IPS-NIHi7 (cell line): ENCODE data around the gene ZNF808.
"Not testable (repeated sequence)": the region's sequence is repeated elsewhere in the genome, so short reads cannot be mapped to it uniquely, and the experiment has no call there.

Experiments
- DNase-seq: peaks from one replicate; pipeline ENCODE4 v3.0.0; 2012; ENCODE audit warnings: mixed read lengths; ENCODE audit errors: extremely low spot score

The ZNF808 gene

DNA sequence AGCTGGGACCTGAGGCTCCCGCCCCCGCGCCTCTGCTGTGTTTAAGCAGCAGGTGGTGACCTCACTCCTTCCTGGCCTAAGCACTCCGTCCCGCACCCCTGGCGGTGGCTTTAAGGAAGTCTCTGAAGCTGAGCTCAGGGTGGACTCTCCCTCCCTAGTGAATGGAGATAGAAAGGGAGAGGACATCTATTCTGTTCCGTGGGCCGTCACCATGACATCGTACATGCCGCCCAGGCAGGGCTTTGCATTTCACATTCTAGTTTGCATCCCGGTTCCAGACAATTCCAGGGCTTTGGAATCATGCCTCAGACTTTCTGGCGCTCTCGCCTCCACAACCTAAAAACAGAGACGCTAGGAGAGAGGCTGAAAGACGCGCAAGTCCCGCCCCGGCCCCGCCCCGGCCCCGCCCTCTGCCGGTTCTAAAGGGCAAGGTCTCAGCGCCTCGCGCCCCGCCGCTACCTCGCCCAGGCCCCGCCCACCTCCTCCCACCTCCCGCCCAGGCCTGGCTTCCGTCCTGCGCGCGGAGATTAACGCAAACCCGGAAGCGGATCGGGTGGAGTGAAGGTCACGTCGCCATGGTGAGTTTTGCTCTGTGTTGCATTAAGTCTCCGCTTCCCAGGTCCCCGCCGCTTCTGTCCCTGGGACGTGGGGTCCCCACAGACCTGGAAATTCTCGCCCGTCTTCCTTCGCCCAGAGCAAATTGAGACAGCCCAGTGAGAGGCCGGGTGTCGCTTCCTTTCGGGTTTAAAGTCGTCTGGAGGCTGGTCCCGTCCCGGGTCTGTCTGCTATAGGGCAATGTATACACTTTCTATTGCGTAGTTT lies at the start of gene ZNF808:
TSS of gene ZNF808 (plus strand) at position 535 of the 822 bp plus-strand sequence. CDS start 15,617 bp downstream, outside the sequence.
- DNase-seq, result peak; percentile 85

DNA sequence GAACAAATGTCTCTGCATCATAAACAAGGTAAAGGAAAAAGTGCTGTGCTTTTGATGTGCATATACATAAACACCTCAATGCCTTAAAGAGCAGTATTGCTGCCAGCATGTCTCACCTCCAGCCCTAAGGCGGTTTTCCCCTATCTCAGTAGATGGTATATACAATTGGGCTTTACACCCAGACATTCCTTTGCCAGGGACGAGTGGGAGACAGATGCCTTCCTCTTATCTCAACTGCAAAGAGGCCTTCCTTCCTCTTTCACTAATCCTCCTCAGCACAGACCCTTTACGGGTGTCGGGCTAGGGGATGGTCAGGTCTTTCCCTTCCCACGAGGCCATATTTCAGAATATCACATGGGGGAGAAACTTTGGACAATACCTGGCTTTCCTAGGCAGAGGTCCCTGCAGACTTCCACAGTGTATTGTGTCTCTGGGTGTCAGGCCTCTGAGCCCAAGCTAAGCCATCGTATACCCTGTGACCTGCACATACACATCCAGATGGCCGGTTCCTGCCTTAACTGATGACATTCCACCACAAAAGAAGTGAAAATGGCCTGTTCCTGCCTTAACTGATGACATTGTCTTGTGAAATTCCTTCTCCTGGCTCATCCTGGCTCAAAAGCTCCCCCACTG lies 43.2 kb upstream of the ZNF808 start:
- not testable (repeated sequence) for DNase-seq

DNA sequence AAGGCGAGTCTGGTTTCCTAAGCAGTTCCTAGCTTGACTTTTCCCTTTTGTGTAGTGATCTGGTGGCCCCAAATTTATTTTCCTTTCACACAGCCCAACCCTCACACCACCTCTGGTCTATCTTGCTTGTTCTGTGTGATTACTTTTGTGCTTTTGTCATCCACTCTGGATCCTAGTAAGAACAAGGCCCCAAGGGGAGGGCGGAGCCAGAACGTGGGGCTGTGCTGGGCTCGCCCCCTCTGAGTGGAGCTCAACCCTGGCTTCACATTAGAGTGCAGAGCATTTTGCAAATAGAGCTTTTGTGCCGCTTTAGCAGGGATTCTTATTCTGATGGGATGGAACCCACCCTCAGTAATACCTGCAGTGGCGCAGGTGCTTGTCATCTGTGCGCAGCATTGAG lies 42.4 kb upstream of the ZNF808 start:
- peak; percentile 11 for DNase-seq

DNA sequence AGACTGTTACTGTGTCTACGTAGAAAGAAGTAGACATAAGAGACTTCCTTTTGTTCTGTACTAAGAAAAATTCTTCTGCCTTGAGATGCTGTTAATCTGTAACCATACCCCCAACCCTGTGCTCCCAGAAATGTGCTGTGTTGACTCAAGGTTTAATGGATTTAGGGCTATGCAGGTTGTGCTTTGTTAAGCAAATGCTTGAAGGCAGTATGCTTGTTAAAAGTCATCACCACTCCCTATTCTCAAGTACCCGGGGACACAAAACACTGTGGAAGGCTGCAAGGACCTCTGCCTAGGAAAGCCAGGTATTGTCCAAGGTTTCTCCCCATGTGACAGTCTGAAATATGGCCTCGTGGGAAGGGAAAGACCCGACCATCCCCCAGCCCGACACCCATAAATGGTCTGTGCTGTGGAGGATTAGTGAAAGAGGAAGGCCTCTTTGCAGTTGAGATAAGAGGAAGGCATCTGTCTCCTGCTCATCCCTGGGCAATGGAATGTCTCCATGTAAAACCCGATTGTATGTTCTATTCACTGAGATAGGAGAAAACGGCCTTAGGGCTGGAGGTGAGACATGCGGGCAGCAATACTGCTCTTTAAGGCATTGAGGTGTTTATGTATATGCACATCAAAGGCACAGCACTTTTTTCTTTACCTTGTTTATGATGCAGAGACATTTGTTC lies 41.8 kb upstream of the ZNF808 start:
- not testable (repeated sequence) for DNase-seq

DNA sequence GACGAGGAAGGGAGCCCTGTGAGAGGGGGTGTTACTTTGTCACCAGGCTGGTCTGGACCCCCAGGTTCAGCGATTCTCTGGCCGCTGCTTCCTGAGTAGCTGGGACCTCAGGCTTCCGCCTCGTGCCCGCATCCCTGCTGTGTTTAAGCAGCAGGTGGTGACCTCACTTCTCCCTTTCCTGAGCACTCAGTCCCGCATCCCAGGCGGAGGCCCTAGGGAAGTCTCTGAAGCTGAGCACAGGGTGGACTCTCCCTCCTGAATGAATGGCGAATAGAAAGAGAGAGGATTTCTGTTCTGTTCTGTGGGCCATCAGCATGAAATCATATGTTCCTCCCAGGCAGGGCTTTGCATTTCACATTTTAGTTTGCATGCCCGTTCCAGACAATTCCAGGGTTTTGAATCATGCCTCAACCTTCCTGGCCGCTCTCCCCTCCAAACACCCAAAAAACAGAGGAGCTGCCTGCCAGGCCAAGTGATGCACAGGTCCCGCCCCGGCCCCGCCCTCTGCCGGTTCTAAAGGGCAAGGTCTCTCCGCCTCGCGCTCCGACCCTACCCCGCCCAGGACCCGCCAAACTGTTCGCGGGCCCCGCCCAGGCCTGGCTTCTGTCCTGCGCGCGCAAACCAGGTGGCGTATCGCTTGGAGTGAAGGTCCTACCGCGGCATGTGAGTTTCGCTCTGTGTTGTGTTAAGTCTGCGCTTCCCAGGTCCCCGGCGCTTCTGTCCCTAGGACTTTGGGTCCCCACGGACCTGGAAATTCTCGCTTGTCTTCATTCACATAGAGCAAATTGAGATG lies 35.1 kb upstream of the ZNF808 start:
- DNase-seq, result peak; percentile 83

DNA sequence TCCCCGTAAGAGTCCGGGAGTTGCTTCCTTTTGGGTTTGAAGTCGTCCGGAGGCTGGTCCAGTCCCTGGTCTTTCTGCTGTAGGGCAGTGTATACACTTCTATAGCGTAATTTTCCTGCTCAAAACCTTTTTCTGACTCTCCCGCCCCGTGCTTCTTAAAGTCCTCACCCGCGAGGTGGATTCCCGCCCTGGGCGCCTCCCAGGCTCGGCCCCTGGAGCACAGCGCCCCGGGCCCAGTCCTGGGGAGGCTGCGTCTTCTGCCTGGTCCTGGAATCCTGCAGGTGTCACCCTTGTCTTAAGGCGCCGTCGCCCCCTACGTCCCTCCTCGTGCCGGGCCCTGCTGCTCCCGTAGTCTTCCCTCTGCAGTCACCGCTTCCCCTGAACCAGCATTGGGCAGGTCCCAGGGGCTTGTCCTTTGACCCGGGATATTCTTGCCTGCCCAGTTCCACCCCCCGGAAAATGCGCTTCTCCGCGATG lies 34.4 kb upstream of the ZNF808 start:
- DNase-seq, result peak; percentile 72

DNA sequence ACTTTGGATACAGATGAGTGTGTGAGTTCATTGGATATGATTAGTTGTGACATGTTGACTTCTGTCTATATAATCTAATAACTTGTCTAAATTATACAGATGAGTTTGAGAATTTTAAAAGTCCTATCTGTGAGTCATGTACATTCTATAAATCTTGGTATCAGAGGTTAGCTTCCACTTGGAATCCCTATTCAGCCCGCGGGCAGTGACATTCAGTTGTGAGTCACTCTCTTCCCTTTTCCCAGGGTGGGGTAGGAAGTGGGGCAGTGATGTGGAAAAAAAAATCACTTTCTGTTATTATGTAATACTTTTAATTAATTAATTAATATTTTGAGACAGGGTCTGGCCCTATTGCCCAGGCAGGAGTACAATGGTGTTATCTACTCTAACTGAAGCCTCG lies 33.0 kb upstream of the ZNF808 start:
- no peak for DNase-seq

DNA sequence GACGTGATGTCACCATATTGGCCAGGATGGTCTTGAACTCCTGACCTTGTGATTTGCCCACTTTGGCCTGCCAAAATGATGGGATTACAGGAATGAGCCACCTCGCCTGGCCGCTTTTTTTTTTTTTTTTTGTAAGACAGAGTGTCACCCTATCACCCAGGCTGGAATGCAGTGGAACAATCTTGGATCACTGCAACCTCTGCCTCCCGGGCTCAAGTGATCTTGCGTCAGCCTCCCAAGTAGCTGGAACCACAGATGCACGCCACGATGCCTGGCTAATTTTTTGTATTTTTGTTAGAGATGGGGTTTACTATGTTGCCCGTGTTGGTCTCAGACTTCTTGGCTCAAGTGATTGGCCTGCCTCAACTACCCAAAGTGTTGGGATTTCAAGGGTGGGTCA lies 28.9 kb upstream of the ZNF808 start:
- no peak for DNase-seq

DNA sequence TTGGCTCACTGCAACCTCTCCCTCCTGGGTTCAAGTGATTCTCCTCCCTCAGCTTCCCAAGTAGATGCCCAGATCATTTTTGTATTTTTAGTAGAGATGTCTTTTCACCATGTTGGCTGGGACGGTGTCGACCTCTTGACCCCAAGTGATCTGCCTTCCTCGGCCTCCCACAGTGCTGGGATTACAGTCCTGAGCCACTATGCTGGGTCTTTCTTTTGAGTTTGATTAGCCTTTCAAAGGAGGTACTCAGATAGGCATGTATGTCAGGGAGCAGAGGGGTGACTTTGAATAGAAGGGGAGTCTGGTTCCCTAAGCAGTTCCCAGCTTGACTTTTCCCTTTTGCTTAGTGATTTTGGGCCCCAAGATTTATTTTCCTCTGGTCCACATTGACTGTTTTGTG lies 27.0 kb upstream of the ZNF808 start:
- DNase-seq, result peak; percentile 11

DNA sequence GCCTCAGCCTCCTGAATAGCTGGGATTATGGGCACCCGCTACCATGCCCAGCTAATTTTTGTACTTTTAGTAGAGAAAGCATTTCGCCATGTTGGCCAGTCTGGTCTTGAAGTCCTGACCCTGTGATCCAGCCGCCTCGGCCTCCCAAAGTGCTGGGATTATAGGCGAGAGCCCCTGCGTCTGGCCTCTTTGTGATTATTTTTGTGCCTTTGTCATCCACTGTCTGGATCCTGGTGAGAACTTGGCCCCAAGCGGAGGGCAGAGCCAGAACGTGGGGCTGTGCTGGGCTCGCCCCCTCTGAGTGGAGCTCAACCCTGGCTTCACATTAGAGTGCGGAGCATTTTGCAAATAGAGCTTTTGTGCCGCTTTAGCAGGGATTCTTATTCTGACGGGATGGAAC lies 26.5 kb upstream of the ZNF808 start:
- not testable (repeated sequence) for DNase-seq

DNA sequence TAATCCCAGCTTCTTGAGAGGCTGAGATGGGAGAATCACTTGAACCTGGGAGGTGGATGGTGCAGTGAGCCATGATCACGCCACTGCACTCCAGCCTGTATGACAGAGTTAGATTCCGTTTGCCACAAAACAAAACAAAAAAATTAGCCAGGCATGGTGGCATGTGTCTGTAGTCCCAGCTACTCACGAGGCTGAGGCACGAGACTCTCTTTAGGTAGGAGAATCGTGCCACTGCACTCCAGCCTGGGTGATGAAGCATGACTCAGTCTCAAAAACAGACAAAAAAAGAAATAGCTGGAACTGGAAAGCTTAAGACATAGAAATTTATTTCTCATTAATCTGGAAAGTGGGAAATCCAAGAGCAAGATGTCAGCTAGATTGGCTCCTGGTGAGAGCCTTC lies 20.2 kb upstream of the ZNF808 start:
- no peak for DNase-seq

DNA sequence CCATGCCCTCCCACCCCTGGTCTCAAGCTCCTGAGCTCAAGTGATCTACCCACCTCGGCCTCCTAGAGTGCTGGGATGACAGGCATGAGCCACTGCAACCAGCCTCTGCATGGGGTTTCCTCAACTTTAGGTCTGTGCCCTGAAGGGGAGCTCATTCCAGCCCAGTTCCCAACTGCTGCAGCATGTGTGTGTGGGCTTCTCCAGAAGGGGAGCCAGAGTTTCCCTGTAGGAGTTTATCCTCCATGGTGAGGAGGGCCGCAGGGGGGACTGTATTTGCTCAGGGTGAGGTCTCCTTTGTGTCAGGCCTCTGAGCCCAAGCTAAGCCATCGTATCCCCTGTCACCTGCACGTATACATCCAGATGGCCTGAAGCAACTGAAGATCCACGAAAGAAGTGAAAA lies 11.3 kb upstream of the ZNF808 start:
- no peak for DNase-seq

DNA sequence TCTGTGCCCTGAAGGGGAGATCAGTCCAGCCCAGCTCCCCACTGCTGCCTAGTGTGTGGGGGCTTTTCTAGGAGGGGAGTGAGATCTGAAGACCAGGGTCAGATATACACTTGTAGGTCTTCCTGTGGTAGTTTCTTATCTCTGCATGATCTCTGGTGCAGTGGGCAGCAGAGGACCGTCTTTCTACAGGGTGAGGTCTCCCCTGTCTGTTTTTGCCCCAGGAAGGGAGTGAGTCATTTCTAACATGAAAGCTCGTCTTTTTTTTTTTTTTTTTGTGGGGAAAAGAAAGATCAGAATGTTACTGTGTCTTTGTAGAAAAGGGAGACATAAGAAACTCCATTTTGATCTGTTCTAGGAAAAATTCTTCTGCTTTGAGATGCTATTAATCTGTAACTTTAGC lies 8.8 kb upstream of the ZNF808 start:
- no peak for DNase-seq

DNA sequence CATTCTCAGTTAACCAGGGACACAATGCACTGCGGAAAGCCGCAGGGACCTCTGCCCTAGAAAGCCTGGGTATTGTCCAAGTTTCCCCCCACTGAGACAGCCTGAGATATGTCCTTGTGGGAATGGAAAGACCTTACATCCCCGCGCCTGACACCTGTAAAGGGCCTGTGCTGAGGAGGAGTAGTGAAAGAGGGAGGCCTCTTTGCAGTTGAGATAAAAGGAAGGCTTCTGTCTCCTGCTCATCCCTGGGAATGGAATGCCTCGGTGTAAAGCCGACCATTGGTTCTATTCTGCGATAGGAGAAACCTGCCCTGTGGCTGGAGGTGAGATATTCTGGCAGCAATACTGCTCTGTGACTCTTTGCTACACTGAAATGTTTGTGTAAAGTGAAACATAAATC lies 8.3 kb upstream of the ZNF808 start:
- DNase-seq, result not testable (repeated sequence)

DNA sequence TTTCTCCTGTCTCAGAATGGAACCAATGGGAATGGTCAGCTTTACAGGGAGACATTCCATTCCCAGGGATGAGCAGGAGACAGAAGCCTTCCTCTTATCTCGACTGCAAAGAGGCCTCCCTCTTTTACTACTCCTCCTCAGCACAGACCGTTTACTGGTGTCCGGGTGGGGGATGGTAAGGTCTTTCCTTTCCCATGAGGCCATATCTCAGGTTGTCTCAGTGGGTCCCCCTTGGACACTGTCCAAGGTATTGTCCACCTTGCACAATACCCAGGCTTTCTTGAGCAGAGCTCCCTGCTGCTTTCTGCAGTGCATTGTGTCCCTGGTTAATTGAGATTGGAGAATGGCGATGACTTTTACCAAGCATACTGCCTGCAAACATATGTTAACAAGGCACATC lies 7.5 kb upstream of the ZNF808 start:
- DNase-seq, result no peak

DNA sequence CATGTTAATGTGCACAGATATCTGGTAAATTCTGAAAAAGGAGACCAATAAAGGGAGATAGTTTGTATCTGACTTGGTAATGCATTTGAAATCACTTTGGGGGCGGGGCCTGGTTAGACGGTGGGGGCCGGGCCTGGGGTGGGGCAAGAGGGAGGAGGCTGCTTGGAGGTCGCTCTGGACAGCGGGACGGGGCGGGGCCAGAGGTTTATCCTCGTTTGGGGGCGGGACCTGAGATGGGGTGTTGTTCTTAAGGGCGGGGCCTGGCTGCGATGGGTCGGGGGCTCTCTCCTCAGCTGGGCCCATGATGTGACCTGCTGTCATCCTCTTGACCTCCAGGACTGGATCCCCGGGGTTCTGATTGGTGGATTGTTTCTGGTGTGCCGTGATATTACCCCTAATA lies 4.9 kb upstream of the ZNF808 start:
- peak; percentile 49 for DNase-seq

DNA sequence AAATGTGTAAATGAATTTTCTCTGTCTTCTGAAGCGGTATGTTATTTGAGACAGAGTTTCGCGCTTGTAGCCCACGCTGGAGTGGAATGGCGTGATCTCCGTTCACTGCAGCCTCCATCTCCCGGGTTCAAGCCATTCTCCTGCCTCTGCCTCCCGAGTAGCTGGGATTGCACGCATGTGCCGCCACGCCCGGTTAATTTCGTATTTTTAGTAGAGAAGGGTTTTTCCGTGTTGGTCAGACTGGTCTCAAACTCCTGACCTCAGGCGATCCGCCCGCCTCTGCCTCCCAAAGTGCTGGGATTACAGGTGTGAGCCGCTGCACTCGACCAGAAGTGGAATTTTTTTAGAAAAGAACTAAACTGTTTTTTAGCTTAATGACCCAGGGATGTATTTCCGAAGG lies 3.4 kb upstream of the ZNF808 start:
- DNase-seq, result no peak

DNA sequence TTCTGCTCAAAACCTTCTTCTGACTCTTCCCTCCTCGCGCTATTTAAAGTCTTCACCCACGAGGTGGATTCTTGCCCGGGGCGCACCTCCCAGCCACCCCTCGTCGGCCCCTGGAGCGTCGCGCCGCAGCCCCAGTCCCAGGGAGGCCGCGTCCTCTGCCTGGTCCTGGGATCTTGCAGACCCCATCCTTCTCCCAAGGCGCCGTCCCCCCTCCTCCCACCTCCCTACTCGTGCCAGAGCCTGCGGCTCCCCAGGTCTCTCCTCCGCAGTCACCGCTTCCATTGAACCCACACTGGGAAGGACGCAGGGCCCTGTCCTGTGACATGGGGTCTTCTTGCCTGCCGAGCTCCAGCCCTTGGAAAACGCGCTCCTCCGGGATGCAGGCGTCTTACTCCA lies 486 bp downstream of the ZNF808 start:
- peak; percentile 9 for DNase-seq

DNA sequence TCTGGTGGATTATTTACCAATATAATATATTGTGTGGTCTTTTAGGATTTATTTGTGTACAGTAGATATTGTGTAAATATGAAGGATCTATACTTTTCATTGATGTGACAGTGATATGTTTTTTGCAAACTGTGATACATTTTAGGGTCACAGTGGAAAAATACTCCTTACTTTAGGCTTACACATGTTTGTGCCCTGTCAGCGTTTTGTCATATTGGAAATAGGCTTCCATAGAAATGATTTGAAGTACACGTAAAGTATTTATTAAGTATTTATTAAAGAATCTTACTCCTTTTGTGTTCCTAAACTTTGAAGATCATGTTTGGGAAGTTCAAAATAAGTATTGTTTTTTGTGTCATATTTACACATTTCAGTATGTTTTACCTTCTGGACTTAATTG lies 5.0 kb downstream of the ZNF808 start:
- DNase-seq, result no peak

DNA sequence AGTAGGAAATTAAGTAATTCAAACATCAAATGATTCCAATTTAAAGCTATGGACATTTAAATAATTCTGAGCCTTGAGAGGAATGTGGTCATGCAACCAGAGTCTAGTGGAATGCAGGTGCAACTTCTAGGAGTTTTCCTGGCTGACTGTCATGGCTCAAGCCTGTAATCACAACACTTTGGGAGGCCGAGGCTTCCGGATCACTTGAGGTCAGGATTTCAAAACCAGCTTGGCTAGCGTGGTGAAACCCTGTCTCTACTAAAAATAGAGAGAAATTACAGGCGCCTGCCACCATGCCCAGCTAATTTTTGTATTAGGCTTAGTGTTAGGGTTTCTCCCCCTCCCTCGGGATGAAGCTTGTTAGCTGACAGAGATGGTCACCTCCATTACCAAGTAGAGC lies 6.4 kb downstream of the ZNF808 start:
- DNase-seq, result no peak

DNA sequence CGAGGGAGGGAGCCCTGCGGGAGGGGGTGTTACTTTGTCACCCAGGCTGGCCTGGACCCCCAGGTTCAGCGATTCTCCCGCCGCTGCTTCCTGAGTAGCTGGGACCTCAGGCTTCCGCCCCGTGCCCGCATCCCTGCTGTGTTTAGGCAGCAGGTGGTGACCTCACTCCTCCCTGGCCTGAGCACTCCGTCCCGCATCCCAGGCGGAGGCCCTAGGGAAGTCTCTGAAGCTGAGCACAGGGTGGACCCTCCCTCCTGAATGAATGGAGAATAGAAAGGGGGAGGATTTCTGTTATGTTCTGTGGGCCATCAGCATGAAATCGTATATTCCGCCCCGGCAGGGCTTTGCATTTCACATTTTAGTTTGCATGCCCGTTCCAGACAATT lies 7.9 kb downstream of the ZNF808 start:
- not testable (repeated sequence) for DNase-seq
